GM21367 (cell line): ENCODE results near the gene CD93.

Experiments used
- ATAC-seq: cut with Tn5 transposase; IDR thresholded peaks from one replicate; pipeline ENCODE4 v1.9.1; 2021; ENCODE audit not compliant: unreplicated experiment

Gene CD93

GRCh38 chr20:23061734-23062561, 24.2 kb downstream of the CD93 start:
- ATAC-seq: no peak

GRCh38 chr20:23061262-23061661, 24.9 kb downstream of the CD93 start:
- ATAC-seq: no peak

- ATAC-seq: no peak
Measured at GRCh38 chr20:23060629-23061028, 25.5 kb downstream of the CD93 start.

- no peak for ATAC-seq
Measured at GRCh38 chr20:23059846-23060245, 26.3 kb downstream of the CD93 start.

- no peak for ATAC-seq
Measured at GRCh38 chr20:23059001-23059400, 27.1 kb downstream of the CD93 start.

GRCh38 chr20:23058240-23058639, 27.9 kb downstream of the CD93 start:
- ATAC-seq: no peak

- ATAC-seq: no peak
Measured at GRCh38 chr20:23052904-23053303, 33.2 kb downstream of the CD93 start.

GRCh38 chr20:23050847-23051627, 35.1 kb downstream of the CD93 start:
- ATAC-seq: no peak

GRCh38 chr20:23050076-23050838, 35.9 kb downstream of the CD93 start:
- no peak for ATAC-seq

- ATAC-seq: no peak
Measured at GRCh38 chr20:23049201-23050075, 36.7 kb downstream of the CD93 start, which contains the start of gene THBD. Gene THBD, minus strand, starts transcription at chr20:23049672. Its CDS starts 168 bp downstream, at chr20:23049504.

- ATAC-seq: no peak
Measured at GRCh38 chr20:23048283-23049200, 37.6 kb downstream of the CD93 start.

GRCh38 chr20:23047738-23048214, 38.3 kb downstream of the CD93 start:
- no peak for ATAC-seq

- no peak for ATAC-seq
Measured at GRCh38 chr20:23047001-23047737, 39.0 kb downstream of the CD93 start.

- ATAC-seq: no peak
Measured at GRCh38 chr20:23046431-23046830, 39.7 kb downstream of the CD93 start.

- no peak for ATAC-seq
Measured at GRCh38 chr20:23043376-23043775, 42.7 kb downstream of the CD93 start.

GRCh38 chr20:23042270-23042669, 43.9 kb downstream of the CD93 start:
- no peak for ATAC-seq

- ATAC-seq: no peak
Measured at GRCh38 chr20:23039885-23040508, 46.1 kb downstream of the CD93 start.
